ENCODE measurements around the gene LBX2. TPM values are rescaled to one million over a fixed set of nuclear protein-coding genes. Genes with fewer than 3 reads are reported as not detected.
A peak's percentile ranks its signal among the peaks of the same experiment; 100 is the strongest.
"Not testable (repeated sequence)": the region's sequence is repeated elsewhere in the genome, so short reads cannot be mapped to it uniquely, and the experiment has no call there.

LBX2 gene
- total RNA-seq, 4 donors from 2014 or later, result 0.79 to 5.6 (median 1.3) TPM

DNA sequence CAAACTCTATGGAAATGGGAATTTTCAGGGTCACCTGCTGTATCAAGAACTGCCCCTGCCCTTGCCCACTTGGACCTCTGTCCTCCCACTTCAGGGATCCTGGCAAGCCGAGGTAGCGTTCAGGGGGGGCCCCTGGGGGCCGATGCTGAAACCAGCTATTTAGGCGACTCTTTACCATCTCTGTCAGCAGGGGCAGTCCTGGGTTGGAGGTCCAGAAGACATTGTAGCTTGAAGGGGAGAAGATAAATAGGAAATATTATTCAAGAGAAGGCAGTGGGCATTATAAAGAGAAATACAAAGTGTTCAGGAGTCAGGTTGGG is 36.7 kb downstream of the LBX2 start:
- DNase-seq (ENCODE audit: low spot score), result no peak
- TF ChIP-seq, protein P1, sequence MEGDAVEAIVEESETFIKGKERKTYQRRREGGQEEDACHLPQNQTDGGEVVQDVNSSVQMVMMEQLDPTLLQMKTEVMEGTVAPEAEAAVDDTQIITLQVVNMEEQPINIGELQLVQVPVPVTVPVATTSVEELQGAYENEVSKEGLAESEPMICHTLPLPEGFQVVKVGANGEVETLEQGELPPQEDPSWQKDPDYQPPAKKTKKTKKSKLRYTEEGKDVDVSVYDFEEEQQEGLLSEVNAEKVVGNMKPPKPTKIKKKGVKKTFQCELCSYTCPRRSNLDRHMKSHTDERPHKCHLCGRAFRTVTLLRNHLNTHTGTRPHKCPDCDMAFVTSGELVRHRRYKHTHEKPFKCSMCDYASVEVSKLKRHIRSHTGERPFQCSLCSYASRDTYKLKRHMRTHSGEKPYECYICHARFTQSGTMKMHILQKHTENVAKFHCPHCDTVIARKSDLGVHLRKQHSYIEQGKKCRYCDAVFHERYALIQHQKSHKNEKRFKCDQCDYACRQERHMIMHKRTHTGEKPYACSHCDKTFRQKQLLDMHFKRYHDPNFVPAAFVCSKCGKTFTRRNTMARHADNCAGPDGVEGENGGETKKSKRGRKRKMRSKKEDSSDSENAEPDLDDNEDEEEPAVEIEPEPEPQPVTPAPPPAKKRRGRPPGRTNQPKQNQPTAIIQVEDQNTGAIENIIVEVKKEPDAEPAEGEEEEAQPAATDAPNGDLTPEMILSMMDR (IDR thresholded peaks at IDR 0.05), result no peak
- no peak for ATAC-seq (ENCODE audit: low FRiP score)

DNA sequence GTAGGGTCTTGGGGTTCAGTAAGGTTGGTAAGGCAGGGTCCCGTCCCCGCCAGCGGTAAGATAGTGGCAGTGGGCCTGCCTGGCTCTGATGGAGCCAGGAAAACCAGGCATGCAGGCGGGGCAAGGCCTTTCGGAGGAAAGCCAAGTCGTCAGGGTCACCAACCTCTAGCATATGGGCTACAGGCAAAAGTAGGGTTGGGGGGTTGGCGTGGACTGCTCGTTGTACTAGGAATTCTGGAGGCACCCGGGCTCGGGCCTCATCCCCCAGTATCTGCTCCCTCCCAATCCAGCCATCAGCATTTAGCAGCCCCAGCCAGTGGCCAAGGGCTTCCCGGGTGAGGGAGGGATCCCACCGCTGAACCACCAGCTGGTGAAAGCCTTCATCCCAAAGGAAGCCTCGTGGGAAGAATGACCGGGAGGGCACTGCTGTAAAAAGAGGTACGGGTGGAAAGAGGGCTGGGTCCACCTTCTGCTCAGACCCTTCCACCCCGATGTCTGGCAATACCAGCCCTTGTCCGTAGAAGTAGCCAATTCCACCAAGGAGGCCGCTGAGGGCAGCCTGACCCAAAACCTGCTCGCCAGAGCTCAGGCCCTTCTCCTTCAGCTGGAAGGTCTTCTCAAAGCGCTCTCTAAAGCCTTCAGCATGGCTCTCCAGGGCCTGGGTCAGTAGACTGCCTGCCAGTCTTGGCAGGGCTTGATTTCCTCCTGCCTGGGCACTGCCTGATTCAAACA is 37.2 kb downstream of the LBX2 start:
- TF ChIP-seq, protein P1 (IDR thresholded peaks at IDR 0.05), result no peak
- DNase-seq (ENCODE audit: low spot score) (no peak), ATAC-seq (ENCODE audit: low FRiP score) (no peak)

DNA sequence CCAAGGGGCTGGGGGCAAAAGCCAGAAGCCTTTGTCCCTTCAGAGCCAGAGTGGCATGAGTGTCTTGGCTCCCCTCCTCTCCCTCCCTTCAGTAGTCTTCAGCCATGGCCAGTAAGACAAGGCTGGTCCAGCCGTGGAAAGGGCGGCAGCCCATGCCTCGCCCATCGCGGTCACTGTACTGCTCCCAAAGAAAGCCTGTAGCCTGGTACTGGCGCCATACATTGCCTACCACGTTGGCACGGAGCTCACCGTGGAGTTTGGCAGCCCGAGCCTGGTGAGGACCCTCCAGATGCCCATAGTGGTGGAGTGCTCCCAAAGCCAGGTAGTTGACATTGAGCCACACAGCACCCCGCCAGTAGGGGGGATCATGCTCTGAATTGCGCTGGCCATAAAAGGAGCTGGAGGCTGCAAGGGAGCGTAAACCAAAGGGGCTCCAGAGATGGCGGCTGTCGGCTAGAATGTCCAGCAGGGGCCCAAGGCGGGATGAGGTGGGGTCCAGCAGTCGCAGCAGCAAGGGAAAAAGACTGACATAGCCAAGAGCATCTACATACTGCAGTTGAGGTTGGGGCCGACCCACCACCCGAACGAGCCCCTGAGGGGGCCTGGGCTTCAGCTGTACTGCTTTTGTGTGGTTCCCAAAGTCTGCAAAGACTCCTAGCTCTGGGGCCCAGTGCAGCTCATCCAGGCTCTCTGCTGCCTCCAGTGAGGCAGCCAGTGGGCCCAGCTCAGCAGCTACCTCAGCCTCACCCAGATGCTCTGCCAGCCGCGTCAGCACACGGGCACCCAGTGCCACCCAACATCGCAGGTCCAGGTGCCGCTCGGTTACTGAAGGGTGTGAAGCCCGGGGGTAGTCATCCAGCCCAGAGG is 38.0 kb downstream of the LBX2 start:
- DNase-seq (ENCODE audit: low spot score) (no peak), ATAC-seq (ENCODE audit: low FRiP score) (no peak)
- TF ChIP-seq, protein P1 (IDR thresholded peaks at IDR 0.05), result no peak

DNA sequence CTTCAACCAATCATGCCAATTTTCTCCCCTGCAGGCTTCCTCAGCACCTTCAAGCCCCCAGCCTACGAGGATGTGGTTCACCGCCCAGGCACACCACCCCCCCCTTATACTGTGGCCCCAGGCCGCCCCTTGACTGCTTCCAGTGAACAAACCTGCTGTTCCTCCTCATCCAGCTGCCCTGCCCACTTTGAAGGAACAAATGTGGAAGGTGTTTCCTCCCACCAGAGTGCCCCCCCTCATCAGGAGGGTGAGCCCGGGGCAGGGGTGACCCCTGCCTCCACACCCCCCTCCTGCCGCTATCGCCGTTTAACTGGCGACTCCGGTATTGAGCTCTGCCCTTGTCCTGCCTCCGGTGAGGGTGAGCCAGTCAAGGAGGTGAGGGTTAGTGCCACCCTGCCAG is 39.2 kb downstream of the LBX2 start:
- ATAC-seq (ENCODE audit: low FRiP score), result not testable (repeated sequence)

DNA sequence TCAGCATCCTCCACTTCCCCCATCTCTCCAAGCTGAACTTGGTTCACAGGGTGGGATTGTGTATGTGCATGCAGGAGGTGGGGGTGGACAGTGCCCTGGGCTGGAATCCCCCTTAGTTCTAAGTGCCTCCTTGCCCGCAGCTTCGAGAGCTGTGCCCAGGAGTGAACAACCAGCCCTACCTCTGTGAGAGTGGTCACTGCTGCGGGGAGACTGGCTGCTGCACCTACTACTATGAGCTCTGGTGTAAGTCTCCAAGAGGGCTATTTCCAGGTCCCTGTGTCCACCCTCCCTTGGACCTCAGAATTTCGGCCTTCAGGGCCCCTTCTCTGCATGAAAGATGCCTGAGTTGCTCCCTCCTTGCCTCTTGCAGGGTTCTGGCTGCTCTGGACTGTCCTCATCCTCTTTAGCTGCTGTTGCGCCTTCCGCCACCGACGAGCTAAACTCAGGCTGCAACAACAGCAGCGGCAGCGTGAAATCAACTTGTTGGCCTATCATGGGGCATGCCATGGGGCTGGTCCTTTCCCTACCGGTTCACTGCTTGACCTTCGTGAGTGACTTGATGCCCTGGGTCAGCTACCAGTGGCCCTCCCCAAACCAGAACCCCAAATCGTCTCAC is 39.8 kb downstream of the LBX2 start:
- not testable (repeated sequence) for DNase-seq (ENCODE audit: low spot score); ATAC-seq (ENCODE audit: low FRiP score)

More for the DNA sequence above, 39.2 kb downstream of the LBX2 start:
- not testable (repeated sequence) for DNase-seq (ENCODE audit: low spot score)

DNA sequence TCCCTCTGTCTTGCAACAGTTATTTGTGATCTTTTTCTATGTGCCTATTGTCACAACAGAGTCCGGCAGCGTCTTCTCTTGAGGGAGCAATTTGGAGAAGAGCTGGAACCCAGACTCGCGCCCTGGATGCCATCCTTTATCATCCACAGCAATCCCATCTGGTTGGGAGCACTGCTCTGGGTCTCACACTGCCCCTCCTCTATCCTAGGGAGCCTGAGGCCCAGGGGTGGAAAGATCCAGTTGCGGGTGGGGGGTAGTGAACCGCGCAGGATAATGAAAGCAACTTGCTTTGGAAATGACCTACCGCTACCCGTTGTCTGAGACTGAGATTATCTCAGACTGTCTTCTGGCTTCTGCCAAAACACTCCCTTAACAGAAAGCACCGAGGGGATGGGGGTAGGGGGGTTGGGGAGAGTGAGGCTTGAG is 40.5 kb downstream of the LBX2 start:
- ATAC-seq (ENCODE audit: low FRiP score) (no peak), DNase-seq (ENCODE audit: low spot score) (no peak)

DNA sequence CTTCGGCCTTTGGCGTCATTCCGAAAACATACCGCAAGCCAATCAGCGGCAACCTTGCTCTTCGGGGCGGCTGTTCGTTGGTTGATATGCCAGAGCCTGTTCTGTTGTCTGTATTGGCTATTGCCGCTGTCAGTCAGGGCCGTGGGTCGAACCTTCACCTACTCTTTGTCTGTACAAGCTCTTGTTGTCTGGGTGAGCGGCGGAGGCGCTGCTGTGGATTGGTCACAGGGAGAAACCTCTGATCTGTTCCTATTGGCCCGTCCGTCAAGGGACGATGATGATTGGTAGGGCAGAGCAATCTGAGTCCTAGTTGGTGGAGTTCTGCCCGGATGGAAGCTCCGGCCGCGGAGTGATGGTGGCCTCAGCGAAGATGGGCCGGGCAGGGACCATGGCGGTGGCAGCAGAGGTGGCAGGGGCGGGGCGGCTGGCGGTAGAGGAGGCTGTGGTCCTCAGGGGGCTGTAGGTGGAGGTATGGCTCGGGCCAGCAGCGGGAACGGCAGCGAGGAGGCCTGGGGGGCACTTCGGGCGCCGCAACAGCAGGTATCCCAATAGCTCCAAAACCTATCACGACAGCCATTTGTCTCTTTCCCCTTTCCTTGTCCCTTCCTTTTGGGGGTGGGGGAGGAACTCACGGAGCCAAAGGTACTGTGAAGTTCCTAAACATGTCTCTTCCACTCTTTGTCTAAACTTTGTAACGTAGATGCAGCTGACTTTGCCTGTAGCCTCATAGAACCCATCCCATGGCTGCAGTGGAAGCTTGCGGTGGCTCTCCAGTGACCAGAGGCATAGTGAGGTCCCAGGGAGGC is 41.1 kb downstream of the LBX2 start, which contains the start of gene WBP1:
Gene WBP1 (plus strand): TSS at position 307 of the 806 bp plus-strand sequence. CDS start 165 bp downstream, at position 472.
- DNase-seq (ENCODE audit: low spot score) (peak; percentile 99), ATAC-seq (ENCODE audit: low FRiP score) (peak; percentile 98)
- TF ChIP-seq, protein P1 (IDR thresholded peaks at IDR 0.05), result no peak

More for the DNA sequence above, 40.5 kb downstream of the LBX2 start:
- TF ChIP-seq, protein P1 (IDR thresholded peaks at IDR 0.05), result no peak

Data from omental fat pad (tissue), 4 donors.